A673 (cell line): Measurements from ENCODE around the gene CARMIL1.

Experiments used
- CTCF ChIP-seq: fragments of 300-800, 200-600 bp; sonication (generic); conservative IDR thresholded peaks from 2 replicates; pipeline ENCODE4 v1.5.1; 2017; ENCODE audit warnings: low read depth, mild to moderate bottlenecking, antibody characterized with exemption, low read length, moderate library complexity, mixed read lengths
- EZH2 ChIP-seq: fragments of 200-600 bp; sonication (generic); IDR thresholded peaks from 2 replicates; pipeline ENCODE4 v1.6.1; 2017; ENCODE audit warnings: borderline replicate concordance, low read depth, mild to moderate bottlenecking, mixed read lengths, antibody characterized with exemption, low read length; ENCODE audit not compliant: poor library complexity, severe bottlenecking

GRCh38 chr6:25635886-25636317 is 356.7 kb downstream of the CARMIL1 start:
- TF ChIP-seq CTCF = no peak
- no peak for TF ChIP-seq EZH2
